IgD-negative memory B cell (primary cell): ENCODE measurements around the gene PCOLCE2. TPM values are rescaled to one million over a fixed set of nuclear protein-coding genes. Genes with fewer than 3 reads are reported as not detected.

Experiments used
- H3K27ac Mint-ChIP-seq, 3 donors: one replicate each; pipeline ENCODE4 v1.8.0; 2020 to 2022; ENCODE audit warnings: mild to moderate bottlenecking in 3 of 3, mixed read lengths in 3 of 3, moderate library complexity in 1 of 3
- H3K27me3 Mint-ChIP-seq: one replicate; pipeline ENCODE4 v1.8.0; 2021; ENCODE audit warnings: mixed read lengths
- H3K36me3 Mint-ChIP-seq: one replicate; pipeline ENCODE4 v1.8.0; 2020; ENCODE audit warnings: mild to moderate bottlenecking, mixed read lengths
- H3K4me1 Mint-ChIP-seq, 3 donors: one replicate each; pipeline ENCODE4 v1.8.0; 2020 to 2022; ENCODE audit warnings: mixed read lengths in 3 of 3, mild to moderate bottlenecking in 1 of 3
- H3K4me3 Mint-ChIP-seq, 4 donors: one replicate each; pipeline ENCODE4 v1.8.0; 2020 to 2022; ENCODE audit warnings: mild to moderate bottlenecking in 4 of 4, mixed read lengths in 4 of 4, moderate library complexity in 3 of 4
- H3K9me3 Mint-ChIP-seq, 3 donors: one replicate each; pipeline ENCODE4 v1.8.0; 2020 to 2021; ENCODE audit warnings: mixed read lengths in 3 of 3, mild to moderate bottlenecking in 1 of 3
- polyA plus RNA-seq: library from polyadenylated mRNA; unstranded; fragments of 300-500 nt; fragmentation: Illumina TruSeq; gene quantifications from one replicate; pipeline ENCODE4 v1.2.3, GENCODE V29; 2021

The PCOLCE2 gene, protein sequence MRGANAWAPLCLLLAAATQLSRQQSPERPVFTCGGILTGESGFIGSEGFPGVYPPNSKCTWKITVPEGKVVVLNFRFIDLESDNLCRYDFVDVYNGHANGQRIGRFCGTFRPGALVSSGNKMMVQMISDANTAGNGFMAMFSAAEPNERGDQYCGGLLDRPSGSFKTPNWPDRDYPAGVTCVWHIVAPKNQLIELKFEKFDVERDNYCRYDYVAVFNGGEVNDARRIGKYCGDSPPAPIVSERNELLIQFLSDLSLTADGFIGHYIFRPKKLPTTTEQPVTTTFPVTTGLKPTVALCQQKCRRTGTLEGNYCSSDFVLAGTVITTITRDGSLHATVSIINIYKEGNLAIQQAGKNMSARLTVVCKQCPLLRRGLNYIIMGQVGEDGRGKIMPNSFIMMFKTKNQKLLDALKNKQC
- polyA plus RNA-seq: not detected

DNA sequence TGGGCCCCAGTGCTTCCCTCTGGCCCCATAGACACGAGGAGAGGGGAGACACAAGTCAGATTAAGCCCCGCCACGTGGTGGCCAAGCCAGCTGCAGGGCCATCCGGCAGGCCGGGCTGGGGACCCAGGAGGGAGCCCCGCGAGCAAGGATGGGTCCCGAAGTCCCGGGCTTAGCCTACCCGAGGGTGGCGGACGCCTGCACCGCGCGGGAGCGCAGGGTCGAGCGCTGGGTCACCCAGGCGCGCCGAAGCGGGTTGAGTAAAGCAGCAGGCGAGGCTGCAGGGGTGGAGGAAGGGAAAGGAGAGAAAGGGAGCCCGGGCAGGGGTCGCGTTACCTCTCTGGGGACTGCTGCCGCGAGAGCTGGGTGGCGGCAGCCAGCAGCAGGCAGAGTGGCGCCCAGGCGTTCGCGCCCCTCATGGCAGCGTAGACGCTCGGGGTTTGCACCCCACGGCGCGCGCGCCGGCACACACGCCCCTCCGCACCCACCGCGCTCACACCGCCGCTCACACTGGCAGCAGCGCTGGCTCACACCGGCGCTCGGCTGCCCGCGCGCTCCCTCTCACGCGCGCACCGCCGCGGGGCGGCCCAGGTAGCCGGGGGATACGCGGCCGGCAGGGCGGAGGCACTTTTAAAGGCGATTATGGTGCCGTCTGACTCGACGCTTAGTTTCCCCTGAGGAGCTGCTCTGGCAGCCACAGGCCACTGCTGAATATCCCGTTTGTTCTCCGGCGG is at the start of gene PCOLCE2:
Gene PCOLCE2 (minus strand): TSS at position 603 of the 731 bp plus-strand sequence. CDS start 187 bp downstream, at position 416.
- Mint-ChIP-seq H3K9me3 (no peaks in the 10 kb centered on the region), H3K4me3 (peak within 1 kb of the TSS; percentile 20 to 84 (median 68)), H3K27ac (no peak within 1 kb of the TSS), H3K4me1 (peaks cover 4 to 9% (median 4%) of the 10 kb centered on the region in 3 donors), H3K27me3 (peaks cover 31% of the 10 kb centered on the region), H3K36me3 (no peaks in the 10 kb centered on the region)

DNA sequence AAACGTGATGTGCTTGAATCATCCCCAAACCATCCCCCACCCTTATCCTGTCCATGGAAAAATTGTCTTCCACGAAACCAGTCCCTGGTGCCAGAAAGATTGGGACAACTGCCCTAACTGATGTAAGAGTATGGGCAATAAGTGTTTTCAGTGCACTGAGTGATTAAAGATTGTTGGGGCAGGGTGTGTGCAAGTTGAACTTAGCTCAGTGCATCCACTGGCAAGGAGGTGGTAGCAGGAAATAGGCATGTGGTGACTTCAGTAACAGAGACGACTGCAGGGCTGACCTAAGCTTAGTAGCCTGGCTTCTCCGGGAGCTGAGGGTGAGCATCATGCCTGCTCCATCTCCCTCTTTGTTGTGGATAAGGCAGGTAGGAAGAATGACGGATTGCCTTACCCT is 47.1 kb upstream of the PCOLCE2 start:
- Mint-ChIP-seq H3K4me3 (no peak overlapping the region), H3K27me3 (peaks cover 5% of the 10 kb centered on the region), H3K9me3 (no peaks in the 10 kb centered on the region), H3K36me3 (no peaks in the 10 kb centered on the region), H3K27ac (no peak overlapping the region), H3K4me1 (no peaks in the 10 kb centered on the region)

DNA sequence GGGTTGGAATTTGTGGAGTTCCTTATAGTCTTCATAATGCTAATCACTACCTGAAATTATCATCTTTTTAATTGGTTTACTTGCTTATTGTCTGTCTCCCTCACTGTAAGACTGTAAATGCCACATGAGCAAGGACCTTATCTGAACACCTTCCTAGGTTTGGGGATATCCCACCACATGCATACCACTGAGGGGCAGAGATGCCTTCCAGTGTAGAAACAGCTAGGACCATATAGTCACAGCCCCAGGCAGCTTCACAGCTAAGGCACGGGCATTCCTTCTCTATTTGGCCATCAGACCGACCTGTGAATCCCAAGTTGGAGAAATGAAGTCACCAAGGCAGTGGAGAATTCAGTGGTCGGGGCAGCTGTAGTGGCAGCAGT is 46.0 kb upstream of the PCOLCE2 start:
- Mint-ChIP-seq H3K9me3 (no peaks in the 10 kb centered on the region), H3K4me1 (no peaks in the 10 kb centered on the region), H3K36me3 (no peaks in the 10 kb centered on the region), H3K4me3 (no peak overlapping the region), H3K27me3 (peaks cover 5% of the 10 kb centered on the region), H3K27ac (no peak overlapping the region)

DNA sequence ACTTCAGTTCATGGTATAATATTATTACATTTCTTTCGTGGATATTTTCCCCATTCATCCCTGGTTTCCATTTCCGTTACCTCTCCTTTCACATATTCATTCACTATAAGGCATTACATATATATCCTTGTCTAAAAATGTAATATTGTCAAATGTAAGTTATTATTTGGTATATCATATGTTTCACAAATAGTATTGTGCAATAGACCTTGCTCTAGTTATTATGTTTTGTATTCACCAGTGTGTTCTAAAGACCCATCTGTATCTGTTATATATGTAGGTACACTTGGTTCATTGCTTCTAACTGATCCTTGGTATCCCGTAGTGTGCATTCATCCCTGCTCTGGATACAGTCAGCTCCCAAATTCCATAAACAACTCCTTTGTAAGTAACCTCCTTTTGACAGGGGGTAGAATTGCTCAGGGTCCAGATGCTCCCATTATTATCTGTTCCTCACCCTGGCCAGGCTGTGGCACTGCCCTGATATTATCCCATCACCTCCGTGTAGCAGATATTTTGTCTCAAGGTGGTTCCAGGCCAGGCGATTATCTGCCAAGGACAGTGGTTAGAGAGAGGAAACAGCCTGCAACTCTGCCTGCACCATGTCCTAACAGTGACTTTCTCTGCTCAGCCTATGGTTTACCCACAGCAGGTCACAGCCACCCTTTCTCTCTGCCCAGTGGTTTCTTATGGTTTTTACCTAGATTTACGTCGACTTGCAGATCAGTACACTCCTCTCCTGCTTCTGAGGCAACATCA is 45.4 kb upstream of the PCOLCE2 start:
- Mint-ChIP-seq H3K9me3 (no peaks in the 10 kb centered on the region), H3K27ac (no peak overlapping the region), H3K4me1 (no peaks in the 10 kb centered on the region), H3K36me3 (no peaks in the 10 kb centered on the region), H3K27me3 (peaks cover 5% of the 10 kb centered on the region), H3K4me3 (no peak overlapping the region)

DNA sequence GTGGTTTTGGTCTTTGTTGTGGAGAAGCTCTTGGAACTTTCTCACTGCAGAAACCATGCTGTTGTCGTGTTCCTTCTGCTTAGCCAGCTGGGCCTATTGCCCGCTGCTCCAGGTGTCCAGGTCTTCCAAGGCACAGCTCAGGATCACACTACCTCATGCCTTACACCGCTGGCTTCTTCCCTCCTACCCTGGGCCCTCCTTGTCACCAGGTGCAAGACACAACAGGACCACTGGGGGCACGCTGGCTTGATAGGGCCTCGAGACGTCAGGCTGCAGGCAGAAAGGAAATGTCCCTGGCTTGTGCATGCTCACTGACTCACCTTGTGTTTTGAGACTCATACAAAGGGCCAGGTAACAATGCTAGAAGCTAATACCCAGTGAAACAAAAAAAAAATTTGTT is 42.3 kb upstream of the PCOLCE2 start:
- H3K4me3 Mint-ChIP-seq: no peak overlapping the region
- H3K36me3 Mint-ChIP-seq: no peaks in the 10 kb centered on the region
- no peaks in the 10 kb centered on the region for H3K9me3 Mint-ChIP-seq
- no peaks in the 10 kb centered on the region for H3K4me1 Mint-ChIP-seq
- peaks cover 7% of the 10 kb centered on the region for H3K27me3 Mint-ChIP-seq
- H3K27ac Mint-ChIP-seq: no peak overlapping the region

DNA sequence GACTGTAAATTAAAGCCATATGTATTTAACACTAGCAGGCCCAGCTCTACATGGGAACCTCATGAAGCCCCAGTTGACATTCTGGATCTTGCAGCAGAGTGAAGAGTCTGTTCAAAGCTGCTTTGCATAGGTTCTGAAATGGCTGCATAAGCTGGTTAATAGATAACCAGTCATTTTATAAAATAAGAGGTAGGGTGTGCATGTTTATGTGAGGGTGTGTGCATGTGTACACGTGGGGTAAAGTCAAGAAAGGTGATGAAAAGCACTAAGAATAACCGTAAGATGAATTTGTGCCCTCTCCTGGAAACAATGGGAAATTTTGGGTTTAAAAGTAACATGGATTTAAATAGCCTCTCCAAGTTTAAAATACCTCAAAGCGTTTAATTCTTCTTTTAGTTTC is 41.6 kb upstream of the PCOLCE2 start:
- Mint-ChIP-seq H3K27me3 (peaks cover 8% of the 10 kb centered on the region), H3K27ac (no peak overlapping the region), H3K4me1 (no peaks in the 10 kb centered on the region), H3K36me3 (no peaks in the 10 kb centered on the region), H3K4me3 (no peak overlapping the region), H3K9me3 (no peaks in the 10 kb centered on the region)

DNA sequence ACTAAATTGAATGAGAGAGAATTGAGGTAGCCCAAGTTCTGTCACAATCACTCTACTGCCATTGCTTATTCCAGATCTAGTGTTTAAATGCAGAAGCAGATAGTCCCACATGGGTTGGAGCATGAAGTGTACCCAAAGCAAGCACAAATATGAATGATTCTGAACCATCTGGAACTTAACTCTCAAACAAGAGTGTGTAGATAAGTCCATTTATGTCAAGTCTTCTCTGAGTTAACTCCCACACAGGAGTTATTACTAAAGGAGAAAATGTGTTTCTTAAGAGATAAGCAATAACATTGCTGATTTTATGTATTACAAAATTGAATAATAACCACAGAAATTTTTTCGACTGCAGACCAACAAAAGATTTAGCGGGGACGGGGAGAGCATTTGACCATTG is 41.0 kb upstream of the PCOLCE2 start:
- no peak overlapping the region for H3K27ac Mint-ChIP-seq
- H3K4me1 Mint-ChIP-seq: no peaks in the 10 kb centered on the region
- H3K36me3 Mint-ChIP-seq: no peaks in the 10 kb centered on the region
- H3K4me3 Mint-ChIP-seq: no peak overlapping the region
- no peaks in the 10 kb centered on the region for H3K9me3 Mint-ChIP-seq
- peaks cover 13% of the 10 kb centered on the region for H3K27me3 Mint-ChIP-seq

DNA sequence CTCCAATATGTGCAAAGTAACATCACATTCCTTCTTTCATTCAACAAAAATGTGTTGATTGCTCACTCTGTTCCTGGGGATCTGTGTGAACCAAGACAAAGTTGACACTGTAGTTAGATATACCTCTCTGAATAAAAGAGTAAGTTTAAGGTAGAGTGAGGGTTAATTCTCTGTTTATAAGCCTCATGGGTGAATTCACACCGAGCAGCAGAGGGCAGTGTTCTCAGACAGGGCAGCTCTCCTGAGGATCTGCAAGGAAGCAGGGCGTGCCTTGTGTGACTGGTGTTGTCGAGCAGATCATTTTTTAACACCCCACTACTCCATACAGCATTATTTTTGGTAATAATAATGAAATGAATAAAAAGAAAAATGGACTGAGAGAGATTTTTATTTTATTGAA is 40.2 kb upstream of the PCOLCE2 start:
- Mint-ChIP-seq H3K4me3 (no peak overlapping the region), H3K4me1 (no peaks in the 10 kb centered on the region), H3K9me3 (no peaks in the 10 kb centered on the region), H3K27ac (no peak overlapping the region), H3K27me3 (peaks cover 18% of the 10 kb centered on the region), H3K36me3 (no peaks in the 10 kb centered on the region)

DNA sequence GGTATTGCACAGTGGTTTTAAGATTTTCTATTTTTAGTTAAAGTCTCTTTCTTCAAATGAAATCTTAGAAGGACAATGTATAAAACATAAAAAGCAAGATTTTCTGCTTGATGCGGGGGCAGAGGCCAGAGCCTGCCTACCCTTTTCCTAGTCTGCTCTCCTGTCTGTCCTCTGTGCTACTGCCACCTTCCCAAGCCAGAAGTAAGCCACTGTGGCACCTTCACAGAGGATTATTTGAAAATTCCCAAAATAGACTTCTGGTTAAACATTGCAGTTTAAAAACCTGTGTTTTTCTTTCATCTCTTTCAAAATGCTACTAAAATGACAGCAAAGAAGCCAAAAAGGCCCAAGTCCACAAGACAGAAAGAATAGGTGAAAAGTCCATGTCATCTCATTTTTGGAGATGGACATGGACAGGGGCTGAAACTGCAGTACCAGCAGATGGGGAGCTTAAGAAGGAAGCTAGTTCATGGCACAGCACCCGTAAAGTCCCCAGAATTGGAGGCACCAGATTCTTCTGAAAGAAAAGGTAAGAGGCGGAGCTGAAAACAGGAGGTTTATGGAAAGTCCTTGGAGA is 37.6 kb upstream of the PCOLCE2 start:
- peaks cover 0 to 4% (median 0%) of the 10 kb centered on the region in 3 donors for H3K9me3 Mint-ChIP-seq
- no peaks in the 10 kb centered on the region for H3K36me3 Mint-ChIP-seq
- no peaks in the 10 kb centered on the region for H3K4me1 Mint-ChIP-seq
- H3K27me3 Mint-ChIP-seq: peaks cover 22% of the 10 kb centered on the region
- H3K27ac Mint-ChIP-seq: no peak overlapping the region
- no peak overlapping the region for H3K4me3 Mint-ChIP-seq

DNA sequence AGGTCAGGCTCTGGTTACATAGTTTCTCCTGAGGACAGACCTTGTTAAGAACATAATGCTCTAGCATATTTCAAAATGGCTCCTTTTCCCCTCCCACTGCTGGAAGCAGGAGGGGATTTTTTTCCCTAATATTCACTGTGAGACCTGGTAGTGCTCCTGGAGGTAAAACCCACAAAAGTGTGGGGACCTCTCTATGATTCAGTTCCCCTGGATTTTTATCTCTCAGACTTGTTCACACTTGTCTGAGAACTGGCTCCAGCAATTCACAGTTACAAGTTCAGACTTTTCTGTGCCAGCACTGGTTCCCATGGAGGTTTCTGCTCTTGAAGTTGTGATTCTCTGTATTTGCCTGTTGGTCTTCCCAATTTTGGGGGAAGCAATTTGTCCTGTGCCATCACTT is 36.3 kb upstream of the PCOLCE2 start:
- no peak overlapping the region for H3K27ac Mint-ChIP-seq
- H3K9me3 Mint-ChIP-seq: peaks cover 0 to 4% (median 0%) of the 10 kb centered on the region in 3 donors
- H3K36me3 Mint-ChIP-seq: no peaks in the 10 kb centered on the region
- H3K4me3 Mint-ChIP-seq: no peak overlapping the region
- H3K27me3 Mint-ChIP-seq: peaks cover 22% of the 10 kb centered on the region
- no peaks in the 10 kb centered on the region for H3K4me1 Mint-ChIP-seq

DNA sequence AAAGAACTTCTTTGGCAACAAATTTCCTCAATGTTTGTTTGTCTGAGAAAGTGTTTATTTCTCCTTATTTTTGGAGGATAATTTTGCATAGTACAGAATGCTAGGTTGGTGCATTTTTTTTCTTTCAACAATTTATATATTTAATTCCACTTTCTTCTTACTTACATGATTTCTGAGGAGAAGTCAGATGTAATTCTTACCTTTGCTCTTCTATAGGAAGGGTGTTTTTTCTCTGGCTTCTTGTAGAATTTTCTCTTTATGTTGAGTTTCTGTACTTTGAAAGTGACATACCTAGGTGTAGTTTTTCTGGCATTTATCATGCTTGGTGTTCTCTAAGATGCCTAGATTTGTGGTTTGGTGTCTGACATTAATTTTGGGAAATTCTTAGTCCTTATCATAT is 34.8 kb upstream of the PCOLCE2 start:
- Mint-ChIP-seq H3K9me3 (peaks cover 0 to 4% (median 0%) of the 10 kb centered on the region in 3 donors), H3K36me3 (no peaks in the 10 kb centered on the region), H3K4me3 (no peak overlapping the region), H3K27ac (no peak overlapping the region), H3K4me1 (no peaks in the 10 kb centered on the region), H3K27me3 (peaks cover 22% of the 10 kb centered on the region)

DNA sequence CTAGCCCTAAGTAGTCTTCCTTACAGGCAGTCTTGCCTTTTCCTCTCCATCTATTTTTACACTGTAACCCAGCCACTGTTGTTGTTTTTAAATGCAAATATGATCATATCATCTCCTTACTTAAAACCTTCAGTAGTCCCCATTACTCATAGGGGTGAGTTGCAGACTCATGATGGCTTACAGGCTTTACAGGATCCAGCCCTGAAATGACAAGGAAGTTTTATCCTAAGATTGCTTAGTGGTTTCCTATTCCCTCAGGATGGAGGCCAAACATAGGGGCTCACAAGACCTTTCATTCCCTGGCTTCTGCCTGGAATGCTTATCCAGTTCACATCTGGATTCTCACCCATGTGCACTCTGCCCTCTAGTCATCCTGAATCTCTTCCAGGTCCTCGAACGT is 27.7 kb upstream of the PCOLCE2 start:
- no peak overlapping the region for H3K27ac Mint-ChIP-seq

DNA sequence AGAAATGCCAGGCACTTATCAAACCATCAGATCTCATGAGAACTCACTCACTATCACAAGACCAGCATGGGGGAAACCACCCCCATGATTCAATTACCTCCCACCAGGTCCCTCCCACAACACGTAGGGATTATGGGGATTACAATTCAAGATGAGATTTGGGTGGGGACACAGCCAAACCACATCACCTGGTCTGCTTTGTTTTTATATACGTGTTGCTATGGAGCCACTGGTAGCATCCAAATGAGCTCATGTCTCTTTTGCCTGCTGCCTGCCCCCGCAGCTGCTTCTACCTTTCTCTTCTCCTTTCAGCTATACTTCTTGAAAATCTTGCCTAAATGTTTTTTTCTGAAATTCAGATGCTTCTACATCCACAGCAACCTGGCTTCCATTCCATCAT is 26.8 kb upstream of the PCOLCE2 start:
- Mint-ChIP-seq H3K9me3 (no peaks in the 10 kb centered on the region), H3K27ac (no peak overlapping the region), H3K27me3 (peaks cover 3% of the 10 kb centered on the region), H3K36me3 (no peaks in the 10 kb centered on the region), H3K4me3 (peak overlapping the region in 1 of 4 donors; percentile 6), H3K4me1 (peaks cover 0 to 3% (median 1%) of the 10 kb centered on the region in 3 donors)

More for the DNA sequence above, 27.7 kb upstream of the PCOLCE2 start:
- H3K4me1 Mint-ChIP-seq: peaks cover 0 to 3% (median 1%) of the 10 kb centered on the region in 3 donors
- no peak overlapping the region for H3K4me3 Mint-ChIP-seq
- no peaks in the 10 kb centered on the region for H3K36me3 Mint-ChIP-seq
- H3K27me3 Mint-ChIP-seq: peaks cover 3% of the 10 kb centered on the region
- no peaks in the 10 kb centered on the region for H3K9me3 Mint-ChIP-seq

DNA sequence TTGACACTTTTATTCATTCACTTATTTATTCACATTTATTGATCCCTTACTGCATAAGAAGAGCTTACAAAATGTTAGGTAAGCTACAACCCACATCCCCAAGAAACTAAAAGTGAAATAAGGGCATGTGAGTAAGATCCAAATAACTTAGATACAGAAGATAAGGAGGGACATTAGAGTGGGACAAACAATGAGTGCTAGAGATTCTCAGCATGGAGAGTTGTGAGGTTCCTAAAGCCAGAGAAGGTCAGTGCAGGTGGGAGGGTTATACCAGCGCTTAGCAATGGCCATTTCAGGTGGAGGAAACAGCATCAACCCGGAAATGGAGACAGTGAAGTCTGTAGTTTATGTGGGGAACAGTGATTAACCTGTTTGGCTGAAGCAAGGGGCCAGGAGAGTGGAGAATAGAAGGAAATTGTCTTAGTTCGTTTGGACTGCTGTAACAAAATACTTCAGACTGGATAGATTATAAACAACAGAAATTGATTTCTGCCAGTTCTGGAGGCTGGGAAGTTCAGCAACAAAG is 25.5 kb upstream of the PCOLCE2 start:
- Mint-ChIP-seq H3K9me3 (no peaks in the 10 kb centered on the region), H3K27ac (no peak overlapping the region), H3K36me3 (no peaks in the 10 kb centered on the region), H3K4me3 (peak overlapping the region in 1 of 4 donors; percentile 3), H3K27me3 (peaks cover 3% of the 10 kb centered on the region), H3K4me1 (peaks cover 0 to 3% (median 1%) of the 10 kb centered on the region in 3 donors)

DNA sequence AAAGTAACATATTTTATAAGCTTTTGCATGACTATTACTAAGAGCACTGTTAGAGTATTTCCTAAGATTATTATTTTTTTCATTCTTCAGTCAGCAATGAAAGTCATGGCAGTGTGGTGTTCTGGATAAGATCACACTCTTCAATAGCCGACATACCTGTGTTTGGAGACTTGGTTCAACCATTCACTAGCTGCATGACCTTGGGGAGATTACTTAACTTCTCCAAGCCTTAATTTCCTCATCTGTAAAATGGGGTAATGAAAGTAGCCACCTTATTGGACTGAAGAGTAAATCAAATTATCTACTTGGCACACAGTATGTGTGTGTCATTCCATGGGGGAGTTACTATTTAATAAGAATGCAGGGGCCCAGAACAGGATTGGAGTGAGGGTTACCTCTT is 24.5 kb upstream of the PCOLCE2 start:
- no peak overlapping the region for H3K27ac Mint-ChIP-seq
- H3K4me1 Mint-ChIP-seq: peaks cover 0 to 3% (median 1%) of the 10 kb centered on the region in 3 donors
- H3K36me3 Mint-ChIP-seq: no peaks in the 10 kb centered on the region
- no peaks in the 10 kb centered on the region for H3K9me3 Mint-ChIP-seq
- peaks cover 3% of the 10 kb centered on the region for H3K27me3 Mint-ChIP-seq
- no peak overlapping the region for H3K4me3 Mint-ChIP-seq
